ENCODE results near the gene OS9. TPM values are rescaled to one million over a fixed set of nuclear protein-coding genes. Genes with fewer than 3 reads are reported as not detected.

The OS9 gene
- total and polyA plus RNA-seq, 9 of the 15 experiments (the other 6 are each of a cell fraction or from before 2014, with no cell fraction given) = 4.6 to 105 (median 89.5) TPM

DNA sequence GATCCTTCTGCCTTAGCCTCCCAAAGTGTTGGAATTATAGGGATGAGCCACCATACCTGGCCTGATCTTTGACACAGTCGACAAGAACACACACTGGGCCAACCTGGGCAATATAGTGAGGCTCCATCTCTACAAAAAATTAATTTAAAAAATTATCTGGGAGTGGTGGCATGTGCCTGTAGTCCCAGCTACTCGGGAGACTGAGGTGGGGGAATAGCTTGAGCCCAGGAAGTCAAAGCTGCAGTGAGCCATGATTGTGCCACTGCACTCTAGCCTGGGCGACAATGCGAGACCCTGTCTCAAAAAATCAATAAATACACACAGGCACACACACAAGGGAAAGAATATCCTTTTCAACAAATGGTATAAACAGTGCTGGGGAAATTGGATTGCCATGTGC is 6.1 kb upstream of the OS9 start:
- Histone ChIP-seq H3K9me3 (replicated peaks; ENCODE audit: control insufficient read depth, insufficient read depth, low read depth, low read length) (no peaks in the 10 kb centered on the region), H3K27me3 (ENCODE audit: control insufficient read depth in 2 of 2, insufficient read depth in 2 of 2, low read length in 2 of 2) (no peaks in the 10 kb centered on the region), H3K4me3 (no peak overlapping the region), H4K20me1 (replicated peaks; ENCODE audit: control insufficient read depth, insufficient read depth, low read length) (no peaks in the 10 kb centered on the region), H3K36me3 (ENCODE audit: control insufficient read depth, insufficient read depth, low read length) (no peaks in the 10 kb centered on the region), H3K4me2 (ENCODE audit: insufficient read depth, low read length) (no peak overlapping the region), H3K79me2 (ENCODE audit: control insufficient read depth, insufficient read depth, low read length) (no peaks in the 10 kb centered on the region), H3K9me1 (ENCODE audit: control insufficient read depth, insufficient read depth, low read length) (no peaks in the 10 kb centered on the region), H3K27ac (ENCODE audit: extremely low read depth, low read depth, low read length) (no peak overlapping the region), H2AFZ (ENCODE audit: low read depth, low read length) (0 out of 2 replicates have a peak overlapping the region, but pooled peaks have one; percentile 2), H3K9ac (ENCODE audit: insufficient read depth in 1 of 2, low read depth in 2 of 2, low read length in 2 of 2) (no peak overlapping the region), H3K4me1 (replicated peaks in 1 of 2; ENCODE audit: control insufficient read depth in 2 of 2, insufficient read depth in 2 of 2, low read length in 2 of 2) (peaks cover 0 to 3% of the 10 kb centered on the region in 2 experiments; a peak in 1 of 5 replicates)
- no peak for ATAC-seq
- no peak for DNase-seq (ENCODE audit: extremely low read depth in 1 of 4, low spot score in 3 of 4)
- in situ Hi-C loops (cut with MboI) = no loop called here
- POLR2A ChIA-PET = no interaction called here
- intact Hi-C loops (cut with micrococcal nuclease) = no loop called here
- 50% methylated on average over 4 of the region's 4 CpGs for WGBS (ENCODE audit: insufficient coverage, low coverage, missing lambda C conversion rate)
- CTCF ChIA-PET (ENCODE audit: low intra/inter-chr PET ratio) = no interaction called here
- FAIRE-seq = no peak
- BruUV-seq (replicated peaks) = no TSS peak
- no peak for TF ChIP-seq NRF1 (conservative IDR thresholded peaks at IDR 0.05 in 1 of 2, IDR thresholded peaks at IDR 0.05 in 1 of 2)
- no peak for TF ChIP-seq MTF1 (CRISPR knock-in tag; IDR thresholded peaks at IDR 0.05; ENCODE audit: borderline replicate concordance)
- no peak for TF ChIP-seq TCFL5 (CRISPR knock-in tag; conservative IDR thresholded peaks at IDR 0.05)
- TF ChIP-seq YY1 (IDR thresholded peaks at IDR 0.05; ENCODE audit: borderline replicate concordance in 1 of 3, control insufficient read depth in 1 of 3, extremely low read depth in 1 of 3, insufficient read depth in 3 of 3, insufficient read length in 1 of 3, insufficient replicate concordance in 2 of 3, low read depth in 1 of 3, low read length in 2 of 3) = no peak
- no peak for TF ChIP-seq KDM5B (IDR thresholded peaks at IDR 0.05; ENCODE audit: insufficient replicate concordance, low read depth, low read length)
- no peak for TF ChIP-seq TAF1 (IDR thresholded peaks at IDR 0.05; ENCODE audit: control insufficient read depth, extremely low read depth, insufficient read depth, low read length, severe bottlenecking)
- TF ChIP-seq, protein P1, sequence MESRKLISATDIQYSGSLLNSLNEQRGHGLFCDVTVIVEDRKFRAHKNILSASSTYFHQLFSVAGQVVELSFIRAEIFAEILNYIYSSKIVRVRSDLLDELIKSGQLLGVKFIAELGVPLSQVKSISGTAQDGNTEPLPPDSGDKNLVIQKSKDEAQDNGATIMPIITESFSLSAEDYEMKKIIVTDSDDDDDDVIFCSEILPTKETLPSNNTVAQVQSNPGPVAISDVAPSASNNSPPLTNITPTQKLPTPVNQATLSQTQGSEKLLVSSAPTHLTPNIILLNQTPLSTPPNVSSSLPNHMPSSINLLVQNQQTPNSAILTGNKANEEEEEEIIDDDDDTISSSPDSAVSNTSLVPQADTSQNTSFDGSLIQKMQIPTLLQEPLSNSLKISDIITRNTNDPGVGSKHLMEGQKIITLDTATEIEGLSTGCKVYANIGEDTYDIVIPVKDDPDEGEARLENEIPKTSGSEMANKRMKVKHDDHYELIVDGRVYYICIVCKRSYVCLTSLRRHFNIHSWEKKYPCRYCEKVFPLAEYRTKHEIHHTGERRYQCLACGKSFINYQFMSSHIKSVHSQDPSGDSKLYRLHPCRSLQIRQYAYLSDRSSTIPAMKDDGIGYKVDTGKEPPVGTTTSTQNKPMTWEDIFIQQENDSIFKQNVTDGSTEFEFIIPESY (CRISPR knock-in tag; IDR thresholded peaks at IDR 0.05) = no peak
- TF ChIP-seq, protein P2, sequence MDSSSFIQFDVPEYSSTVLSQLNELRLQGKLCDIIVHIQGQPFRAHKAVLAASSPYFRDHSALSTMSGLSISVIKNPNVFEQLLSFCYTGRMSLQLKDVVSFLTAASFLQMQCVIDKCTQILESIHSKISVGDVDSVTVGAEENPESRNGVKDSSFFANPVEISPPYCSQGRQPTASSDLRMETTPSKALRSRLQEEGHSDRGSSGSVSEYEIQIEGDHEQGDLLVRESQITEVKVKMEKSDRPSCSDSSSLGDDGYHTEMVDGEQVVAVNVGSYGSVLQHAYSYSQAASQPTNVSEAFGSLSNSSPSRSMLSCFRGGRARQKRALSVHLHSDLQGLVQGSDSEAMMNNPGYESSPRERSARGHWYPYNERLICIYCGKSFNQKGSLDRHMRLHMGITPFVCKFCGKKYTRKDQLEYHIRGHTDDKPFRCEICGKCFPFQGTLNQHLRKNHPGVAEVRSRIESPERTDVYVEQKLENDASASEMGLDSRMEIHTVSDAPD (CRISPR knock-in tag; IDR thresholded peaks at IDR 0.05) = no peak
- TF ChIP-seq, protein P3, sequence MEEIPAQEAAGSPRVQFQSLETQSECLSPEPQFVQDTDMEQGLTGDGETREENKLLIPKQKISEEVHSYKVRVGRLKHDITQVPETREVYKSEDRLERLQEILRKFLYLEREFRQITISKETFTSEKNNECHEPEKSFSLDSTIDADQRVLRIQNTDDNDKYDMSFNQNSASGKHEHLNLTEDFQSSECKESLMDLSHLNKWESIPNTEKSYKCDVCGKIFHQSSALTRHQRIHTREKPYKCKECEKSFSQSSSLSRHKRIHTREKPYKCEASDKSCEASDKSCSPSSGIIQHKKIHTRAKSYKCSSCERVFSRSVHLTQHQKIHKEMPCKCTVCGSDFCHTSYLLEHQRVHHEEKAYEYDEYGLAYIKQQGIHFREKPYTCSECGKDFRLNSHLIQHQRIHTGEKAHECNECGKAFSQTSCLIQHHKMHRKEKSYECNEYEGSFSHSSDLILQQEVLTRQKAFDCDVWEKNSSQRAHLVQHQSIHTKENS (CRISPR knock-in tag; IDR thresholded peaks at IDR 0.05) = no peak
- TF ChIP-seq, protein P4, sequence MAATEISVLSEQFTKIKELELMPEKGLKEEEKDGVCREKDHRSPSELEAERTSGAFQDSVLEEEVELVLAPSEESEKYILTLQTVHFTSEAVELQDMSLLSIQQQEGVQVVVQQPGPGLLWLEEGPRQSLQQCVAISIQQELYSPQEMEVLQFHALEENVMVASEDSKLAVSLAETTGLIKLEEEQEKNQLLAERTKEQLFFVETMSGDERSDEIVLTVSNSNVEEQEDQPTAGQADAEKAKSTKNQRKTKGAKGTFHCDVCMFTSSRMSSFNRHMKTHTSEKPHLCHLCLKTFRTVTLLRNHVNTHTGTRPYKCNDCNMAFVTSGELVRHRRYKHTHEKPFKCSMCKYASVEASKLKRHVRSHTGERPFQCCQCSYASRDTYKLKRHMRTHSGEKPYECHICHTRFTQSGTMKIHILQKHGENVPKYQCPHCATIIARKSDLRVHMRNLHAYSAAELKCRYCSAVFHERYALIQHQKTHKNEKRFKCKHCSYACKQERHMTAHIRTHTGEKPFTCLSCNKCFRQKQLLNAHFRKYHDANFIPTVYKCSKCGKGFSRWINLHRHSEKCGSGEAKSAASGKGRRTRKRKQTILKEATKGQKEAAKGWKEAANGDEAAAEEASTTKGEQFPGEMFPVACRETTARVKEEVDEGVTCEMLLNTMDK (IDR thresholded peaks at IDR 0.05; ENCODE audit: borderline replicate concordance, insufficient read depth, low read depth, low read length, poor library complexity, severe bottlenecking) = no peak
- TF ChIP-seq HDAC2 (IDR thresholded peaks at IDR 0.05) = no peak
- no peak for TF ChIP-seq SNIP1 (IDR thresholded peaks at IDR 0.05; ENCODE audit: low read depth)
